ENCODE data around the gene DIDO1. TPM values are rescaled to one million over a fixed set of nuclear protein-coding genes. Genes with fewer than 3 reads are reported as not detected.

The DIDO1 gene
- total and polyA plus RNA-seq, 7 donors: 10.4 to 70.6 (median 48.7) TPM

GRCh38 chr20:62952373-62952967 lies 26.2 kb upstream of the DIDO1 start, which contains the start of gene SLC17A9:
Gene SLC17A9, plus strand, starts transcription at chr20:62952709. Its CDS starts 122 bp downstream, at chr20:62952831.
- TF ChIP-seq EP300 (IDR thresholded peaks at IDR 0.05): no peak
- peak in 1 of 2 donors; percentile 41 for TF ChIP-seq POLR2A (IDR thresholded peaks at IDR 0.05)
- TF ChIP-seq POLR2AphosphoS5 (IDR thresholded peaks at IDR 0.05): peak in 3 of 4 donors; percentile 6 to 43 (median 19)
- peak in 1 of 4 experiments; percentile 18 for TF ChIP-seq CTCF (IDR thresholded peaks at IDR 0.05)
- no peaks in the 10 kb centered on the region for H3K9me3 ChIP-seq
- 2 to 7% methylated on average over 37 of the region's 37 CpGs for WGBS, 2 donors
- H3K4me1 ChIP-seq: peaks cover 0 to 32% (median 30%) of the 10 kb centered on the region in 4 donors
- intact Hi-C loops (cut with DNase I): loop anchor here (5.0 to 10.0 kb wide), 2 partner anchors 75 to 262 kb away; partner anchors contain the start of gene YTHDF1
- H3K36me3 ChIP-seq: peaks cover 9 to 34% (median 15%) of the 10 kb centered on the region in 4 donors
- no peaks in the 10 kb centered on the region for H3K27me3 ChIP-seq
- peak; percentile 87 for DNase-seq
- peak within 1 kb of the TSS; percentile 86 to 97 (median 90) for H3K27ac ChIP-seq
- H3K4me3 ChIP-seq: peak within 1 kb of the TSS; percentile 6 to 50 (median 39)

- peak; percentile 63 for DNase-seq
- intact Hi-C loops (cut with DNase I): loop anchor here (5.0 to 10.0 kb wide), 2 partner anchors 75 to 263 kb away; partner anchors contain the start of gene YTHDF1
- TF ChIP-seq CTCF (IDR thresholded peaks at IDR 0.05) (no peak), POLR2AphosphoS5 (IDR thresholded peaks at IDR 0.05) (no peak), EP300 (IDR thresholded peaks at IDR 0.05) (no peak), POLR2A (IDR thresholded peaks at IDR 0.05) (no peak)
- H3K9me3 ChIP-seq: no peaks in the 10 kb centered on the region
- H3K36me3 ChIP-seq: peaks cover 9 to 39% (median 16%) of the 10 kb centered on the region in 4 donors
- H3K27ac ChIP-seq: peak overlapping the region; percentile 86 to 97 (median 90)
- WGBS, 2 donors: 84 to 89% methylated on average over 8 of the region's 8 CpGs
- H3K27me3 ChIP-seq: no peaks in the 10 kb centered on the region
- H3K4me3 ChIP-seq: peak overlapping the region in 3 of 4 donors; percentile 38 to 50 (median 40)
- H3K4me1 ChIP-seq: peaks cover 0 to 32% (median 30%) of the 10 kb centered on the region in 4 donors
Measured at GRCh38 chr20:62951896-62952372, 25.6 kb upstream of the DIDO1 start.

- TF ChIP-seq CTCF (IDR thresholded peaks at IDR 0.05) (no peak), POLR2A (IDR thresholded peaks at IDR 0.05) (no peak)
- Histone ChIP-seq H3K36me3 (peaks cover 11 to 45% (median 21%) of the 10 kb centered on the region in 4 donors), H3K9me3 (no peaks in the 10 kb centered on the region), H3K4me3 (no peak overlapping the region), H3K4me1 (peaks cover 0 to 32% (median 30%) of the 10 kb centered on the region in 4 donors), H3K27ac (peak overlapping the region in 2 of 4 donors; percentile 89 to 97), H3K27me3 (no peaks in the 10 kb centered on the region)
- no peak for DNase-seq
- 90 to 91% methylated on average over 11 of the region's 11 CpGs for whole genome bisulfite sequencing, 2 donors
- intact Hi-C loops (cut with DNase I): loop anchor here (5.0 to 10.0 kb wide), 2 partner anchors 74 to 263 kb away; partner anchors contain the start of gene YTHDF1
Measured at GRCh38 chr20:62951143-62951895, 25.0 kb upstream of the DIDO1 start.

- Histone ChIP-seq H3K27ac (no peak overlapping the region), H3K4me3 (no peak overlapping the region), H3K36me3 (peaks cover 15 to 51% (median 27%) of the 10 kb centered on the region in 4 donors), H3K9me3 (no peaks in the 10 kb centered on the region), H3K27me3 (no peaks in the 10 kb centered on the region), H3K4me1 (peaks cover 0 to 35% (median 30%) of the 10 kb centered on the region in 4 donors)
- 94 to 95% methylated on average over 8 of the region's 8 CpGs for WGBS, 2 donors
- TF ChIP-seq EP300 (IDR thresholded peaks at IDR 0.05) (no peak), POLR2A (IDR thresholded peaks at IDR 0.05) (no peak), CTCF (IDR thresholded peaks at IDR 0.05) (no peak), POLR2AphosphoS5 (IDR thresholded peaks at IDR 0.05) (no peak)
- no peak for DNase-seq
- intact Hi-C loops (cut with DNase I): loop anchor here (5.0 to 10.0 kb wide), 2 partner anchors 73 to 264 kb away; partner anchors contain the start of gene YTHDF1
Measured at GRCh38 chr20:62950741-62951140, 24.4 kb upstream of the DIDO1 start.
